Keratinocyte (primary cell): ENCODE data around the gene ARID1B. TPM values are rescaled to one million over a fixed set of nuclear protein-coding genes. Genes with fewer than 3 reads are reported as not detected.

Source experiments
- DNase-seq: peaks from one replicate; pipeline ENCODE4 v3.0.0-alpha.2; 2011; ENCODE audit warnings: low read depth, missing footprints, low spot score
- FAIRE-seq: peaks from 2 replicates; lab custom pipeline; 2011; peaks lifted over from hg19 to GRCh38; lab: Jason Lieb, UNC
- H2AFZ ChIP-seq: 2 replicates; pipeline ENCODE4 v1.6.0; 2012; ENCODE audit warnings: low read length, control low read depth, inconsistent platforms; ENCODE audit not compliant: control insufficient read depth
- H3K27ac ChIP-seq: 2 replicates; pipeline ENCODE4 v1.5.1; 2011; ENCODE audit warnings: low read length; ENCODE audit not compliant: control insufficient read depth, insufficient read depth
- H3K27me3 ChIP-seq: 3 replicates; pipeline ENCODE4 v1.6.0; 2011; ENCODE audit warnings: low read length; ENCODE audit not compliant: control insufficient read depth, insufficient read depth; ENCODE audit errors: extremely low read depth
- H3K36me3 ChIP-seq, 2 experiments: 2 replicates in 1 of 2; 3 replicates in 1 of 2; pipeline ENCODE4 v1.5.1; 2011; ENCODE audit warnings: low read length in 2 of 2, mild to moderate bottlenecking in 1 of 2; ENCODE audit not compliant: control insufficient read depth in 2 of 2, insufficient read depth in 2 of 2; ENCODE audit errors: extremely low read depth in 1 of 2
- H3K4me1 ChIP-seq: 3 replicates; pipeline ENCODE4 v1.5.1; 2011; ENCODE audit warnings: low read length; ENCODE audit not compliant: control insufficient read depth, insufficient read depth; ENCODE audit errors: extremely low read depth
- H3K4me2 ChIP-seq: 3 replicates; pipeline ENCODE4 v1.6.0; 2011; ENCODE audit warnings: low read depth, low read length; ENCODE audit not compliant: control insufficient read depth, insufficient read depth; ENCODE audit errors: extremely low read depth
- H3K4me3 ChIP-seq, 3 experiments: fragments of 200-600 bp in 1 of 3; sonication (generic) in 1 of 3; 2 replicates in 2 of 3; 3 replicates in 1 of 3; pipeline ENCODE4 v1.5.1; 2011 to 2016; ENCODE audit warnings: low read length in 3 of 3, mild to moderate bottlenecking in 3 of 3, control low read depth in 2 of 3, inconsistent platforms in 1 of 3, low read depth in 1 of 3, mixed read lengths in 1 of 3, mixed run types in 1 of 3, moderate library complexity in 1 of 3; ENCODE audit not compliant: control insufficient read depth in 2 of 3, insufficient read depth in 2 of 3; ENCODE audit errors: extremely low read depth in 1 of 3
- H3K79me2 ChIP-seq: 2 replicates; pipeline ENCODE4 v1.6.0; 2012; ENCODE audit warnings: low read length; ENCODE audit not compliant: control insufficient read depth, insufficient read depth
- H3K9ac ChIP-seq: 3 replicates; pipeline ENCODE4 v1.6.0; 2011; ENCODE audit warnings: low read length; ENCODE audit not compliant: control insufficient read depth, insufficient read depth; ENCODE audit errors: extremely low read depth
- H3K9me1 ChIP-seq: 3 replicates; pipeline ENCODE4 v1.6.0; 2011; ENCODE audit warnings: low read length; ENCODE audit not compliant: control insufficient read depth, insufficient read depth; ENCODE audit errors: extremely low read depth
- H3K9me3 ChIP-seq: 2 replicates; pipeline ENCODE4 v1.5.1; 2012; ENCODE audit warnings: low read depth, low read length; ENCODE audit not compliant: control insufficient read depth
- H4K20me1 ChIP-seq: 3 replicates; pipeline ENCODE4 v1.6.0; 2011; ENCODE audit warnings: low read length; ENCODE audit not compliant: control insufficient read depth, insufficient read depth; ENCODE audit errors: extremely low read depth
- CTCF ChIP-seq, 3 experiments: IDR thresholded peaks in 1 of 3; conservative IDR thresholded peaks in 1 of 3; optimal IDR thresholded peaks in 1 of 3; 2 replicates in 2 of 3; 3 replicates in 1 of 3; pipeline versions ENCODE3 to v1.5.1; 2011; ENCODE audit warnings: low read length in 3 of 3, mild to moderate bottlenecking in 3 of 3, moderate library complexity in 2 of 3, control low read depth in 1 of 3, inconsistent platforms in 1 of 3; ENCODE audit not compliant: insufficient read depth in 2 of 3; ENCODE audit errors: extremely low read depth in 1 of 3
- EZH2 ChIP-seq: IDR thresholded peaks from one replicate; pipeline ENCODE4 v1.6.1; 2012; ENCODE audit warnings: inconsistent platforms, mild to moderate bottlenecking, low read length, moderate library complexity
- dilution Hi-C: fragments of 300-500 bp; cut with MboI; formaldehyde crosslinking; loops from one replicate; pipeline ENCODE4 v1.7.0; 2020; ENCODE audit warnings: low sequenced_read_pairs; ENCODE audit not compliant: extremely low pct_ligation_motif_present
- polyA plus RNA-seq, 5 experiments: library from polyadenylated mRNA; depleted of rRNA in 3 of 5; stranded (reverse) in 3 of 5; stranded (forward) in 1 of 5; unstranded in 1 of 5; fragments of >200 nt; gene quantifications; 1 replicate in 1 of 5; 2 replicates in 3 of 5; 3 replicates in 1 of 5; pipeline versions ENCODE4 v1.2.1 to v1.2.3, GENCODE V29; 2011 to 2012; ENCODE audit warnings: missing spikeins in 2 of 5, low read depth in 1 of 5, low replicate concordance in 1 of 5

ARID1B gene
- polyA plus RNA-seq, 1 donor (not counting 4 experiments of a cell fraction or from before 2014, with no cell fraction given) = 14.9 TPM

- no peak overlapping the region for H3K9ac ChIP-seq
- H3K9me1 ChIP-seq = no peaks in the 10 kb centered on the region
- H3K36me3 ChIP-seq = no peaks in the 10 kb centered on the region
- no peaks in the 10 kb centered on the region for H3K79me2 ChIP-seq
- H3K4me1 ChIP-seq = no peaks in the 10 kb centered on the region
- TF ChIP-seq EZH2 = no peak
- TF ChIP-seq CTCF (optimal IDR thresholded peaks at IDR 0.05 in 1 of 3, IDR thresholded peaks at IDR 0.05 in 1 of 3, conservative IDR thresholded peaks at IDR 0.05 in 1 of 3; ENCODE audit: extremely low read depth in 1 of 3, insufficient read depth in 2 of 3, low read length in 3 of 3) = no peak
- no peak for DNase-seq
- no peaks in the 10 kb centered on the region for H3K27me3 ChIP-seq
- H3K9me3 ChIP-seq = no peaks in the 10 kb centered on the region
- dilution Hi-C loops = no loop called here
- H2AFZ ChIP-seq = no peak overlapping the region
- peaks cover 3% of the 10 kb centered on the region for H4K20me1 ChIP-seq
- no peak overlapping the region for H3K27ac ChIP-seq
- H3K4me2 ChIP-seq = no peak overlapping the region
- no peak overlapping the region for H3K4me3 ChIP-seq
- FAIRE-seq = no peak
Measured at GRCh38 chr6:156757849-156758248, 19.3 kb upstream of the ARID1B start.

- Histone ChIP-seq H3K9me1 (no peaks in the 10 kb centered on the region), H3K36me3 (no peaks in the 10 kb centered on the region), H3K27me3 (no peaks in the 10 kb centered on the region), H3K4me3 (no peak overlapping the region), H3K9ac (no peak overlapping the region), H3K4me1 (no peaks in the 10 kb centered on the region), H3K9me3 (no peaks in the 10 kb centered on the region), H2AFZ (no peak overlapping the region), H3K4me2 (no peak overlapping the region), H3K79me2 (no peaks in the 10 kb centered on the region), H4K20me1 (peaks cover 3% of the 10 kb centered on the region), H3K27ac (no peak overlapping the region)
- no peak for DNase-seq
- TF ChIP-seq EZH2 (no peak), CTCF (optimal IDR thresholded peaks at IDR 0.05 in 1 of 3, IDR thresholded peaks at IDR 0.05 in 1 of 3, conservative IDR thresholded peaks at IDR 0.05 in 1 of 3; ENCODE audit: extremely low read depth in 1 of 3, insufficient read depth in 2 of 3, low read length in 3 of 3) (no peak)
- no peak for FAIRE-seq
- dilution Hi-C loops = no loop called here
Measured at GRCh38 chr6:156760377-156760776, 16.8 kb upstream of the ARID1B start.
